Measurements from ENCODE around the gene STAB1. TPM values are rescaled to one million over a fixed set of nuclear protein-coding genes. Genes with fewer than 3 reads are reported as not detected.

The STAB1 gene
- total and polyA plus RNA-seq, 10 of the 15 experiments (the other 5 are each of a cell fraction or from before 2014, with no cell fraction given) = 0.46 TPM; not detected in 9

DNA sequence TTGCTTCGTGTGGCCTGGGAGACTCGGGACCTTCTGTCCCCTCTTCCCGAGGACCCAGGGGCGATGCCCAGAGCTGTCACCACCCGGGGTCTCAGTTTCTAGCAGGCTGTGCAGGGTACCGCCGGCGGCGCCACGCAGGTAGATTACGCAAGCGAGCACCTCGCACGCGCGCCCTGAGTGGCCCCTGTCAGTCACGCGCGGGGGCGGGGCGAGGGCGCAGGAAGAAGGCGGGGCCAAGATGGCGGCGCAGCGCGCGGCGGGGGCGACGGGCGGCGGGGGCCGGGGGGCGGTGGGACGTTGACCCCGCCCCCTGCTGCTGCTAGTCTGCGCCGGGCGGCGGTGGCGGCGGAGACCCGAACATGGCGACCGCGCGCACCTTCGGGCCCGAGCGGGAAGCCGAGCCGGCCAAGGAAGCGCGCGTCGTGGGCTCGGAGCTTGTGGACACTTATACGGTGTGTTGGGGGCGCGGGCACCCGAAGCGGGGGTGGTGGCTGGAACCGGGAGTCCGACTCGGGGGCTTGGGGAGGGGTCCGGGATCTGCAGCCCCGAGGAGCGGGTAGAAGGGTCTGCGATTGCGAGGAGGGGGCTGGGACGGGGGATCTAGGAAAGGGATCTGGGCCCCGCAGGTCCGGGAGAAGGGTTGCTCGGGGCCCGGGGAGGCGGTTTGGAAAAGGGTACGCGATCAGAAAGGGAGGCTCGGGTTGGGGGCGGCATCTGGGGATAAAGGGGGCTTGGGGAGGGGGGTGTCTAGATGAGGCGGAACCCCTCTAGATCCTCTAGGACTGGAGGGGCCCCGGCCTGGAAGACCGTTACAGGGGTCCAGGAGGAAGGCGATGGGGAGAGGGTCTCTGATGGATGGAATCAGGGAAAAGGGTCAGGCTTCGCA is 39.6 kb upstream of the STAB1 start, which contains the start of gene NISCH (continued):
- TF ChIP-seq, protein P1, sequence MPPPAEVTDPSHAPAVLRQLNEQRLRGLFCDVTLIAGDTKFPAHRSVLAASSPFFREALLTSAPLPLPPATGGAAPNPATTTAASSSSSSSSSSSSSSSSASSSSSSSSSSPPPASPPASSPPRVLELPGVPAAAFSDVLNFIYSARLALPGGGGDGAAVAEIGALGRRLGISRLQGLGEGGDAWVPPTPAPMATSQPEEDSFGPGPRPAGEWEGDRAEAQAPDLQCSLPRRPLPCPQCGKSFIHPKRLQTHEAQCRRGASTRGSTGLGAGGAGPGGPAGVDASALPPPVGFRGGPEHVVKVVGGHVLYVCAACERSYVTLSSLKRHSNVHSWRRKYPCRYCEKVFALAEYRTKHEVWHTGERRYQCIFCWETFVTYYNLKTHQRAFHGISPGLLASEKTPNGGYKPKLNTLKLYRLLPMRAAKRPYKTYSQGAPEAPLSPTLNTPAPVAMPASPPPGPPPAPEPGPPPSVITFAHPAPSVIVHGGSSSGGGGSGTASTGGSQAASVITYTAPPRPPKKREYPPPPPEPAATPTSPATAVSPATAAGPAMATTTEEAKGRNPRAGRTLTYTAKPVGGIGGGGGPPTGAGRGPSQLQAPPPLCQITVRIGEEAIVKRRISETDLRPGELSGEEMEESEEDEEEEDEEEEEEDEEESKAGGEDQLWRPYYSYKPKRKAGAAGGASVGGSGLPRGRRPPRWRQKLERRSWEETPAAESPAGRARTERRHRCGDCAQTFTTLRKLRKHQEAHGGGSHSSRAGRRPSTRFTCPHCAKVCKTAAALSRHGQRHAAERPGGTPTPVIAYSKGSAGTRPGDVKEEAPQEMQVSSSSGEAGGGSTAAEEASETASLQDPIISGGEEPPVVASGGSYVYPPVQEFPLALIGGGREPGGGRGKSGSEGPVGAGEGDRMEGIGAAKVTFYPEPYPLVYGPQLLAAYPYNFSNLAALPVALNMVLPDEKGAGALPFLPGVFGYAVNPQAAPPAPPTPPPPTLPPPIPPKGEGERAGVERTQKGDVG (CRISPR knock-in tag; IDR thresholded peaks at IDR 0.05) = no peak
- TF ChIP-seq SREBF1 (IDR thresholded peaks at IDR 0.05; ENCODE audit: low read length) = no peak
- no peak for TF ChIP-seq RCOR1 (conservative IDR thresholded peaks at IDR 0.05; ENCODE audit: low read depth, low read length)
- TF ChIP-seq POLR2A (IDR thresholded peaks at IDR 0.05; ENCODE audit: low read depth, low read length) = peak; percentile 98
- no peak for TF ChIP-seq BCL11A (IDR thresholded peaks at IDR 0.05; ENCODE audit: low read depth, low read length)
- 0 out of 2 replicates have a peak, but pooled peaks have one; percentile 38 for TF ChIP-seq RAD51 (IDR thresholded peaks at IDR 0.05)
- peak; percentile 8 for TF ChIP-seq MEF2B (IDR thresholded peaks at IDR 0.05; ENCODE audit: partially characterized antibody, poor library complexity, severe bottlenecking)
- no peak for TF ChIP-seq ZNF207 (IDR thresholded peaks at IDR 0.05; ENCODE audit: borderline replicate concordance)
- TF ChIP-seq, protein P2, sequence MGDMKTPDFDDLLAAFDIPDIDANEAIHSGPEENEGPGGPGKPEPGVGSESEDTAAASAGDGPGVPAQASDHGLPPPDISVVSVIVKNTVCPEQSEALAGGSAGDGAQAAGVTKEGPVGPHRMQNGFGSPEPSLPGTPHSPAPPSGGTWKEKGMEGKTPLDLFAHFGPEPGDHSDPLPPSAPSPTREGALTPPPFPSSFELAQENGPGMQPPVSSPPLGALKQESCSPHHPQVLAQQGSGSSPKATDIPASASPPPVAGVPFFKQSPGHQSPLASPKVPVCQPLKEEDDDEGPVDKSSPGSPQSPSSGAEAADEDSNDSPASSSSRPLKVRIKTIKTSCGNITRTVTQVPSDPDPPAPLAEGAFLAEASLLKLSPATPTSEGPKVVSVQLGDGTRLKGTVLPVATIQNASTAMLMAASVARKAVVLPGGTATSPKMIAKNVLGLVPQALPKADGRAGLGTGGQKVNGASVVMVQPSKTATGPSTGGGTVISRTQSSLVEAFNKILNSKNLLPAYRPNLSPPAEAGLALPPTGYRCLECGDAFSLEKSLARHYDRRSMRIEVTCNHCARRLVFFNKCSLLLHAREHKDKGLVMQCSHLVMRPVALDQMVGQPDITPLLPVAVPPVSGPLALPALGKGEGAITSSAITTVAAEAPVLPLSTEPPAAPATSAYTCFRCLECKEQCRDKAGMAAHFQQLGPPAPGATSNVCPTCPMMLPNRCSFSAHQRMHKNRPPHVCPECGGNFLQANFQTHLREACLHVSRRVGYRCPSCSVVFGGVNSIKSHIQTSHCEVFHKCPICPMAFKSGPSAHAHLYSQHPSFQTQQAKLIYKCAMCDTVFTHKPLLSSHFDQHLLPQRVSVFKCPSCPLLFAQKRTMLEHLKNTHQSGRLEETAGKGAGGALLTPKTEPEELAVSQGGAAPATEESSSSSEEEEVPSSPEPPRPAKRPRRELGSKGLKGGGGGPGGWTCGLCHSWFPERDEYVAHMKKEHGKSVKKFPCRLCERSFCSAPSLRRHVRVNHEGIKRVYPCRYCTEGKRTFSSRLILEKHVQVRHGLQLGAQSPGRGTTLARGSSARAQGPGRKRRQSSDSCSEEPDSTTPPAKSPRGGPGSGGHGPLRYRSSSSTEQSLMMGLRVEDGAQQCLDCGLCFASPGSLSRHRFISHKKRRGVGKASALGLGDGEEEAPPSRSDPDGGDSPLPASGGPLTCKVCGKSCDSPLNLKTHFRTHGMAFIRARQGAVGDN (IDR thresholded peaks at IDR 0.05) = peak; percentile 36; the same call in 1 of the 2 replicates
- no peak for TF ChIP-seq RB1 (IDR thresholded peaks at IDR 0.05; ENCODE audit: borderline replicate concordance)
- TF ChIP-seq BRCA1 (IDR thresholded peaks at IDR 0.05; ENCODE audit: low read depth, low read length) = no peak
- 0 out of 2 replicates have a peak, but pooled peaks have one; percentile 45 for TF ChIP-seq TCF3 (IDR thresholded peaks at IDR 0.05; ENCODE audit: borderline replicate concordance, insufficient read depth, low read depth, low read length)
- peak in 1 of 2 experiments; percentile 96; a peak in 2 of 4 replicates for TF ChIP-seq CEBPB (IDR thresholded peaks at IDR 0.05; ENCODE audit: borderline replicate concordance in 1 of 2, low read depth in 2 of 2, low read length in 2 of 2)
- TF ChIP-seq SREBF2 (IDR thresholded peaks at IDR 0.05; ENCODE audit: low read length) = no peak
- TF ChIP-seq, protein P3, sequence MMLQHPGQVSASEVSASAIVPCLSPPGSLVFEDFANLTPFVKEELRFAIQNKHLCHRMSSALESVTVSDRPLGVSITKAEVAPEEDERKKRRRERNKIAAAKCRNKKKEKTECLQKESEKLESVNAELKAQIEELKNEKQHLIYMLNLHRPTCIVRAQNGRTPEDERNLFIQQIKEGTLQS (IDR thresholded peaks at IDR 0.05; ENCODE audit: borderline replicate concordance, extremely low read depth, low read depth, low read length) = 0 out of 2 replicates have a peak, but pooled peaks have one; percentile 7
- no peak for TF ChIP-seq ZBED1 (IDR thresholded peaks at IDR 0.05; ENCODE audit: borderline replicate concordance)
- TF ChIP-seq, protein P4, sequence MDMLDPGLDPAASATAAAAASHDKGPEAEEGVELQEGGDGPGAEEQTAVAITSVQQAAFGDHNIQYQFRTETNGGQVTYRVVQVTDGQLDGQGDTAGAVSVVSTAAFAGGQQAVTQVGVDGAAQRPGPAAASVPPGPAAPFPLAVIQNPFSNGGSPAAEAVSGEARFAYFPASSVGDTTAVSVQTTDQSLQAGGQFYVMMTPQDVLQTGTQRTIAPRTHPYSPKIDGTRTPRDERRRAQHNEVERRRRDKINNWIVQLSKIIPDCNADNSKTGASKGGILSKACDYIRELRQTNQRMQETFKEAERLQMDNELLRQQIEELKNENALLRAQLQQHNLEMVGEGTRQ (IDR thresholded peaks at IDR 0.05; ENCODE audit: borderline replicate concordance, low read depth, low read length) = peak; percentile 28; the same call in 1 of the 2 replicates
- TF ChIP-seq POLR2AphosphoS5 (IDR thresholded peaks at IDR 0.05; ENCODE audit: low read length) = peak; percentile 77; the same call in 1 of the 2 replicates
- no peak for TF ChIP-seq POLR2AphosphoS2 (IDR thresholded peaks at IDR 0.05; ENCODE audit: low read depth, low read length)
- TF ChIP-seq, protein P5, sequence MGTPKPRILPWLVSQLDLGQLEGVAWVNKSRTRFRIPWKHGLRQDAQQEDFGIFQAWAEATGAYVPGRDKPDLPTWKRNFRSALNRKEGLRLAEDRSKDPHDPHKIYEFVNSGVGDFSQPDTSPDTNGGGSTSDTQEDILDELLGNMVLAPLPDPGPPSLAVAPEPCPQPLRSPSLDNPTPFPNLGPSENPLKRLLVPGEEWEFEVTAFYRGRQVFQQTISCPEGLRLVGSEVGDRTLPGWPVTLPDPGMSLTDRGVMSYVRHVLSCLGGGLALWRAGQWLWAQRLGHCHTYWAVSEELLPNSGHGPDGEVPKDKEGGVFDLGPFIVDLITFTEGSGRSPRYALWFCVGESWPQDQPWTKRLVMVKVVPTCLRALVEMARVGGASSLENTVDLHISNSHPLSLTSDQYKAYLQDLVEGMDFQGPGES (IDR thresholded peaks at IDR 0.05) = peak; percentile 36; the same call in 1 of the 2 replicates

All from GM12878 (cell line).